HepG2 (cell line): ENCODE results near the gene RABGAP1. TPM values are rescaled to one million over a fixed set of nuclear protein-coding genes. Genes with fewer than 3 reads are reported as not detected.

ENCODE experiments used
- ATM ChIP-seq: fragments of 450-650 bp; IDR thresholded peaks from 2 replicates; pipeline ENCODE4 v1.7.1; 2017; ENCODE audit warnings: mild to moderate bottlenecking, borderline replicate concordance
- BCL3 ChIP-seq: sonication (generic); formaldehyde crosslinking; IDR thresholded peaks from 2 replicates; pipeline ENCODE4 v1.5.1; 2020; ENCODE audit warnings: mild to moderate bottlenecking, missing genetic modification reagents, moderate library complexity
- FUBP1 ChIP-seq: sonication (generic); formaldehyde crosslinking; IDR thresholded peaks from 2 replicates; pipeline ENCODE4 v1.5.1; 2020; ENCODE audit warnings: missing genetic modification reagents, mild to moderate bottlenecking, borderline replicate concordance
- HNRNPH1 ChIP-seq: fragments of 200-400 bp; formaldehyde crosslinking; optimal IDR thresholded peaks from 2 replicates; pipeline ENCODE3; 2017; ENCODE audit warnings: mild to moderate bottlenecking, low read depth, low read length
- MTF2 ChIP-seq: sonication (generic); formaldehyde crosslinking; IDR thresholded peaks from 2 replicates; pipeline ENCODE4 v1.5.0; 2020; ENCODE audit warnings: missing genetic modification reagents, borderline replicate concordance
- NCOR1 ChIP-seq: fragments of 200-600 bp; sonication (generic); IDR thresholded peaks from 2 replicates; pipeline ENCODE4 v1.7.0; 2017; ENCODE audit warnings: antibody characterized with exemption, low read length, borderline replicate concordance
- NFKBIZ ChIP-seq: IDR thresholded peaks from 2 replicates; pipeline ENCODE4 v1.6.1; 2018; ENCODE audit warnings: missing genetic modification reagents, missing compliant biosample characterization
- NFYC ChIP-seq: IDR thresholded peaks from 2 replicates; pipeline ENCODE4 v1.6.1; 2016; ENCODE audit warnings: missing genetic modification reagents, missing compliant biosample characterization
- RARA ChIP-seq: IDR thresholded peaks from 2 replicates; pipeline ENCODE4 v1.6.1; 2016; ENCODE audit warnings: missing genetic modification reagents, missing compliant biosample characterization
- SIN3B ChIP-seq: fragments of 150-350 bp; IDR thresholded peaks from 2 replicates; pipeline ENCODE4 v1.6.1; 2014; ENCODE audit warnings: low read length
- SP5 ChIP-seq: IDR thresholded peaks from 2 replicates; pipeline ENCODE4 v1.6.1; 2016; ENCODE audit warnings: low read depth, borderline replicate concordance
- SRY ChIP-seq: sonication (generic); formaldehyde crosslinking; IDR thresholded peaks from 2 replicates; pipeline ENCODE4 v1.8.0; 2022; ENCODE audit warnings: mild to moderate bottlenecking, missing genetic modification reagents
- TBP ChIP-seq: sonication (generic); formaldehyde crosslinking; IDR thresholded peaks from 2 replicates; pipeline ENCODE4 v1.5.0; 2020; ENCODE audit warnings: missing genetic modification reagents
- THAP9 ChIP-seq: sonication (generic); formaldehyde crosslinking; IDR thresholded peaks from 2 replicates; pipeline ENCODE4; 2020; ENCODE audit warnings: missing genetic modification reagents, mild to moderate bottlenecking, borderline replicate concordance
- ZBTB25 ChIP-seq: IDR thresholded peaks from 2 replicates; pipeline ENCODE4 v1.6.1; 2018; ENCODE audit warnings: missing genetic modification reagents
- ZBTB42 ChIP-seq: sonication (generic); formaldehyde crosslinking; IDR thresholded peaks from 2 replicates; pipeline ENCODE4 v1.5.0; 2020; ENCODE audit warnings: mild to moderate bottlenecking, missing genetic modification reagents
- ZBTB7A ChIP-seq: sonication (generic); formaldehyde crosslinking; IDR thresholded peaks from 2 replicates; pipeline ENCODE4 v1.8.0; 2022; ENCODE audit warnings: mild to moderate bottlenecking, missing genetic modification reagents
- ZNF44 ChIP-seq: sonication (generic); formaldehyde crosslinking; IDR thresholded peaks from 2 replicates; pipeline ENCODE4 v1.5.1; 2020; ENCODE audit warnings: mild to moderate bottlenecking, missing genetic modification reagents
- ZNF547 ChIP-seq: sonication (generic); formaldehyde crosslinking; IDR thresholded peaks from 2 replicates; pipeline ENCODE4 v1.5.1; 2020; ENCODE audit warnings: mild to moderate bottlenecking, missing genetic modification reagents
- ZNF639 ChIP-seq: conservative IDR thresholded peaks from 2 replicates; pipeline ENCODE4 v1.6.1; 2018; ENCODE audit warnings: missing genetic modification reagents
- ZNF670 ChIP-seq: sonication (generic); formaldehyde crosslinking; IDR thresholded peaks from 2 replicates; pipeline ENCODE4 v1.8.0; 2022; ENCODE audit warnings: mild to moderate bottlenecking, missing genetic modification reagents, borderline replicate concordance
- polyA plus RNA-seq, 8 experiments: library from polyadenylated mRNA; depleted of rRNA in 3 of 8; stranded (reverse) in 7 of 8; unstranded in 1 of 8; fragments of >200 nt; fragmentation: Illumina TruSeq in 4 of 8; extraction: Trizol in 4 of 8; gene quantifications; 2 replicates each; pipeline versions ENCODE4 v1.2.1 to v1.2.3, GENCODE V29; 2011 to 2016; ENCODE audit warnings: low read depth in 4 of 8, missing spikeins in 1 of 8, mixed read lengths in 1 of 8; ENCODE audit not compliant: insufficient read depth in 1 of 8
- total RNA-seq, 5 experiments: library from RNA; depleted of rRNA; stranded (reverse); fragments of >200 nt; fragmentation: Illumina TruSeq; extraction: Trizol; gene quantifications; 2 replicates each; pipeline ENCODE4 v1.2.3, GENCODE V29; 2016; ENCODE audit warnings: low read depth in 1 of 5

Gene RABGAP1
- total and polyA plus RNA-seq, 2 of the 13 experiments (the other 11 are each of a cell fraction or from before 2014, with no cell fraction given): 19.1 to 19.3 TPM

GRCh38 chr9:122904823-122905710 lies 35.8 kb upstream of the RABGAP1 start, which contains the start of gene RC3H2 (continued):
- TF ChIP-seq ZNF639: peak; percentile 69; the same call in 1 of the 2 replicates
- peak; percentile 59; the same call in 1 of the 2 replicates for TF ChIP-seq BCL3
- TF ChIP-seq ZNF547: no peak
- TF ChIP-seq RARA (CRISPR knock-in tag): 0 out of 2 replicates have a peak, but pooled peaks have one; percentile 19
- no peak for TF ChIP-seq ATM
- peak; percentile 31; the same call in 1 of the 2 replicates for TF ChIP-seq SP5 (CRISPR knock-in tag)
- 0 out of 2 replicates have a peak, but pooled peaks have one; percentile 69 for TF ChIP-seq ZBTB25 (CRISPR knock-in tag)
- TF ChIP-seq NCOR1: peak; percentile 19; the same call in 1 of the 2 replicates
- TF ChIP-seq ZNF670 (CRISPR knock-in tag): peak; percentile 35; the same call in 1 of the 2 replicates
- no peak; the same call in 1 of the 2 replicates for TF ChIP-seq NFKBIZ
- peak; percentile 62 for TF ChIP-seq NFYC
- TF ChIP-seq MTF2 (CRISPR knock-in tag): no peak
- no peak for TF ChIP-seq ZNF44
- no peak for TF ChIP-seq ZBTB42 (CRISPR knock-in tag)
- TF ChIP-seq FUBP1: no peak
- TF ChIP-seq ZBTB7A (CRISPR knock-in tag): peak; percentile 46; the same call in 1 of the 2 replicates
- no peak for TF ChIP-seq HNRNPH1
- TF ChIP-seq SRY (CRISPR knock-in tag): peak; percentile 76; the same call in 1 of the 2 replicates
- no peak for TF ChIP-seq THAP9
- no peak for TF ChIP-seq TBP (CRISPR knock-in tag)
- TF ChIP-seq SIN3B: 0 out of 2 replicates have a peak, but pooled peaks have one; percentile 25
